ENCODE measurements around the gene NUP160. TPM values are rescaled to one million over a fixed set of nuclear protein-coding genes. Genes with fewer than 3 reads are reported as not detected.

The NUP160 gene
- total and polyA plus RNA-seq, 2 of the 8 experiments (the other 6 are each of a cell fraction or from before 2014, with no cell fraction given): 44.6 to 100 TPM

DNA sequence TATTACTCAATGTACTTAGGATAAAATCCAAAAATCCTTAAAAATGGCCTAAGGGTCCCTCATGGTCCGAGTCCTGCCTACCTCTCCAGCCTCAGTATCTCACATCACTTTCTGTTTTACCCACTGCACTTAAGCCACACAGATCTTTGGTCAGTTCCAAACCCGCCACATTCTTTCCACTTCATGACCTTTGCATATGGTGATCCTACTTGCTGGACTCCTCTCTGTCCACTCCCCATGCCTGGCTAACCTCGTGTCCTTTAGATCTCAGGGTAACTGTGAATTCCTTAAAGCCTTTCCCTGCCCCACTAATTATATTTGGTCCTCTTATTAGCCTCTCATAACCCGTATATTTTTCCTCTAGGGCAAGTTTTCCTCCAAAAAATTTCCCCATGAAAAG, 1.2 kb downstream of the NUP160 start:
- Histone ChIP-seq H3K4me1 (replicated peaks in 1 of 4; ENCODE audit: control insufficient read depth in 3 of 4, insufficient read depth in 4 of 4, low read length in 3 of 4) (peaks cover 0 to 8% (median 3%) of the 10 kb centered on the region in 4 experiments; a peak in 5 of 7 replicates), H3K4me3 (ENCODE audit: extremely low read depth in 1 of 4, insufficient read depth in 2 of 4, low read depth in 3 of 4, low read length in 4 of 4) (peak overlapping the region; percentile 4 to 100 (median 97); a peak in 6 of 8 replicates), H3K4ac (replicated peaks; ENCODE audit: insufficient read length, low read depth, low read length) (no peak overlapping the region), H2BK120ac (replicated peaks; ENCODE audit: low read depth, low read length) (no peak overlapping the region), H3K27me3 (replicated peaks in 1 of 4; ENCODE audit: control insufficient read depth in 3 of 4, extremely low read depth in 1 of 4, insufficient read depth in 3 of 4, low read length in 3 of 4) (no peaks in the 10 kb centered on the region), H3K9me3 (ENCODE audit: insufficient read depth in 2 of 2, low read depth in 1 of 2, low read length in 1 of 2) (no peaks in the 10 kb centered on the region), H3K56ac (replicated peaks; ENCODE audit: insufficient read length, low read depth, low read length) (no peak overlapping the region), H4K8ac (ENCODE audit: extremely low read depth, insufficient read depth, low read length) (no peak overlapping the region), H2BK5ac (ENCODE audit: low read depth, low read length) (no peak overlapping the region), H4K5ac (ENCODE audit: insufficient read length, low read depth, low read length) (no peak overlapping the region), H3K18ac (ENCODE audit: extremely low read depth, low read length) (no peak overlapping the region), H2BK12ac (ENCODE audit: low read depth, low read length) (no peak overlapping the region; the same call in 1 of the 2 replicates), H3K79me2 (ENCODE audit: control insufficient read depth in 1 of 2, insufficient read depth in 2 of 2, low read length in 2 of 2) (peaks cover 11 to 57% of the 10 kb centered on the region in 2 experiments), H4K20me1 (replicated peaks in 1 of 2; ENCODE audit: control insufficient read depth in 1 of 2, insufficient read depth in 2 of 2, low read length in 2 of 2) (peaks cover 3 to 13% of the 10 kb centered on the region in 2 experiments), H3K14ac (ENCODE audit: insufficient read length) (no peak overlapping the region), H3K79me1 (ENCODE audit: low read depth, low read length) (peaks cover 10% of the 10 kb centered on the region; the same call in 1 of the 2 replicates), H2AK5ac (ENCODE audit: low read depth, low read length) (0 out of 2 replicates have a peak overlapping the region, but pooled peaks have one; percentile 11), H3K9ac (replicated peaks in 1 of 4; ENCODE audit: extremely low read depth in 1 of 4, low read depth in 3 of 4, low read length in 3 of 4) (peak overlapping the region in 3 of 4 experiments; percentile 1 to 100 (median 2); a peak in 5 of 7 replicates), H2BK15ac (ENCODE audit: low read length) (no peak overlapping the region), H2BK20ac (ENCODE audit: low read length) (no peak overlapping the region), H3K36me3 (ENCODE audit: control insufficient read depth in 2 of 4, insufficient read depth in 4 of 4, low read length in 3 of 4) (peaks cover 14 to 40% (median 35%) of the 10 kb centered on the region in 4 experiments), H3K27ac (ENCODE audit: low read depth, low read length) (no peak overlapping the region), H3K23me2 (ENCODE audit: low read depth, low read length) (peaks cover 14% of the 10 kb centered on the region), H3K4me2 (ENCODE audit: insufficient read depth in 1 of 2, low read depth in 2 of 2, low read length in 2 of 2) (peak overlapping the region; percentile 83 to 95), H2AFZ (ENCODE audit: low read length) (no peak overlapping the region), H3K23ac (ENCODE audit: insufficient read length) (no peak overlapping the region), H4K91ac (replicated peaks; ENCODE audit: insufficient read length, low read length) (no peak overlapping the region)
- ChIA-PET CTCF (ENCODE audit: partially characterized antibody) (no interaction called here), POLR2A (ENCODE audit: partially characterized antibody) (interaction anchor here (0.8 to 1.7 kb wide), 3 partner anchors 76 to 447 kb away, joined by 3 to 6 read pairs (median 4); partner anchors contain the start of gene FNBP4)
- TF ChIP-seq YY1 (IDR thresholded peaks at IDR 0.05; ENCODE audit: low read depth, low read length) (no peak), NANOG (IDR thresholded peaks at IDR 0.05; ENCODE audit: insufficient read depth, low read depth, low read length, poor library complexity, severe bottlenecking) (no peak), SIN3A (conservative IDR thresholded peaks at IDR 0.05 in 1 of 2, IDR thresholded peaks at IDR 0.05 in 1 of 2; ENCODE audit: low read depth in 1 of 2, low read length in 2 of 2) (no peak)
- TF ChIP-seq, protein P1, sequence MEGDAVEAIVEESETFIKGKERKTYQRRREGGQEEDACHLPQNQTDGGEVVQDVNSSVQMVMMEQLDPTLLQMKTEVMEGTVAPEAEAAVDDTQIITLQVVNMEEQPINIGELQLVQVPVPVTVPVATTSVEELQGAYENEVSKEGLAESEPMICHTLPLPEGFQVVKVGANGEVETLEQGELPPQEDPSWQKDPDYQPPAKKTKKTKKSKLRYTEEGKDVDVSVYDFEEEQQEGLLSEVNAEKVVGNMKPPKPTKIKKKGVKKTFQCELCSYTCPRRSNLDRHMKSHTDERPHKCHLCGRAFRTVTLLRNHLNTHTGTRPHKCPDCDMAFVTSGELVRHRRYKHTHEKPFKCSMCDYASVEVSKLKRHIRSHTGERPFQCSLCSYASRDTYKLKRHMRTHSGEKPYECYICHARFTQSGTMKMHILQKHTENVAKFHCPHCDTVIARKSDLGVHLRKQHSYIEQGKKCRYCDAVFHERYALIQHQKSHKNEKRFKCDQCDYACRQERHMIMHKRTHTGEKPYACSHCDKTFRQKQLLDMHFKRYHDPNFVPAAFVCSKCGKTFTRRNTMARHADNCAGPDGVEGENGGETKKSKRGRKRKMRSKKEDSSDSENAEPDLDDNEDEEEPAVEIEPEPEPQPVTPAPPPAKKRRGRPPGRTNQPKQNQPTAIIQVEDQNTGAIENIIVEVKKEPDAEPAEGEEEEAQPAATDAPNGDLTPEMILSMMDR (IDR thresholded peaks at IDR 0.05; ENCODE audit: control extremely low read depth in 1 of 3, insufficient read depth in 1 of 3, low read depth in 1 of 3, low read length in 3 of 3): no peak
- WGBS, 2 experiments (ENCODE audit: extremely low coverage in 1 of 2, insufficient coverage in 1 of 2, insufficient read length in 1 of 2, insufficient replicate concordance in 2 of 2, low coverage in 1 of 2, low lambda C conversion rate in 2 of 2, missing lambda C conversion rate in 1 of 2): 89% methylated on average over 4 of the region's 4 CpGs; no CpG with 5 or more reads in 1 of the 2 experiments
- no peak for FAIRE-seq
- no peak for DNase-seq (ENCODE audit: low read depth in 1 of 2, low spot score in 2 of 2)
